Esophagus (tissue), 2 donors: ENCODE measurements around the gene DLEC1. TPM values are rescaled to one million over a fixed set of nuclear protein-coding genes. Genes with fewer than 3 reads are reported as not detected.

Source experiments
- H3K27ac ChIP-seq, 2 donors: one replicate each; pipeline ENCODE4 v1.5.1; 2013; ENCODE audit warnings: low read depth in 2 of 2, mild to moderate bottlenecking in 2 of 2, inconsistent platforms in 1 of 2, low read length in 1 of 2, moderate library complexity in 1 of 2
- H3K27me3 ChIP-seq, 2 donors: one replicate each; pipeline ENCODE4 v1.6.1; 2013; ENCODE audit warnings: low read length in 2 of 2, control low read depth in 1 of 2, mild to moderate bottlenecking in 1 of 2; ENCODE audit not compliant: insufficient read depth in 2 of 2, control insufficient read depth in 1 of 2
- H3K36me3 ChIP-seq, 2 donors: one replicate each; pipeline ENCODE4 v1.6.1; 2013; ENCODE audit warnings: low read length in 1 of 2; ENCODE audit not compliant: control insufficient read depth in 2 of 2, insufficient read depth in 2 of 2
- H3K4me1 ChIP-seq, 2 donors: one replicate each; pipeline ENCODE4 v1.6.1; 2013; ENCODE audit warnings: low read length in 1 of 2; ENCODE audit not compliant: control insufficient read depth in 2 of 2, insufficient read depth in 2 of 2
- H3K4me3 ChIP-seq, 2 donors: one replicate each; pipeline ENCODE4 v1.5.1; 2013; ENCODE audit warnings: low read length in 2 of 2, mild to moderate bottlenecking in 2 of 2, low read depth in 1 of 2, moderate library complexity in 1 of 2
- H3K9me3 ChIP-seq, 2 donors: one replicate each; pipeline ENCODE4 v1.6.1; 2013; ENCODE audit warnings: mild to moderate bottlenecking in 2 of 2, low read depth in 1 of 2, low read length in 1 of 2, moderate library complexity in 1 of 2; ENCODE audit not compliant: control insufficient read depth in 2 of 2, insufficient read depth in 1 of 2
- WGBS, 2 donors: extraction: QIAGEN DNeasy Blood & Tissue Kit; methylation state at CpG; one replicate each; pipeline ENCODE4 v1.1.7; 2013; 5-methylcytosine and 5-hydroxymethylcytosine counted together
- polyA plus RNA-seq, 2 donors: library from polyadenylated mRNA; stranded (reverse); fragments of 200-250 nt; gene quantifications; one replicate each; pipeline ENCODE4 v1.2.3, GENCODE V29; 2013
- donor health status: healthy with polysubstance abuse.
- donor health status: Bipolar disorder and iron deficiency.

The DLEC1 gene
- polyA plus RNA-seq, 2 donors, result 0.16 to 0.39 TPM

GRCh38 chr3:38016410-38016809 is 22.6 kb upstream of the DLEC1 start:
- Histone ChIP-seq H3K36me3 (peaks cover 19 to 40% of the 10 kb centered on the region in 2 donors), H3K9me3 (peaks cover 0 to 10% of the 10 kb centered on the region in 2 donors), H3K27me3 (no peaks in the 10 kb centered on the region), H3K4me1 (no peaks in the 10 kb centered on the region), H3K27ac (no peak overlapping the region), H3K4me3 (no peak overlapping the region)
- 99% methylated on average over 13 of the region's 13 CpGs for WGBS, 2 donors

GRCh38 chr3:38016847-38017444 is 22.1 kb upstream of the DLEC1 start:
- H3K36me3 ChIP-seq, result peaks cover 19 to 40% of the 10 kb centered on the region in 2 donors
- no peak overlapping the region for H3K27ac ChIP-seq
- peaks cover 0 to 10% of the 10 kb centered on the region in 2 donors for H3K9me3 ChIP-seq
- H3K4me1 ChIP-seq, result no peaks in the 10 kb centered on the region
- no peak overlapping the region for H3K4me3 ChIP-seq
- WGBS, 2 donors, result 78 to 81% methylated on average over 6 of the region's 6 CpGs
- no peaks in the 10 kb centered on the region for H3K27me3 ChIP-seq

GRCh38 chr3:38017445-38018295 is 21.3 kb upstream of the DLEC1 start:
- peaks cover 0 to 10% of the 10 kb centered on the region in 2 donors for H3K9me3 ChIP-seq
- WGBS, 2 donors, result 89 to 91% methylated on average over 9 of the region's 9 CpGs
- H3K4me3 ChIP-seq, result no peak overlapping the region
- no peaks in the 10 kb centered on the region for H3K4me1 ChIP-seq
- H3K27me3 ChIP-seq, result no peaks in the 10 kb centered on the region
- H3K27ac ChIP-seq, result no peak overlapping the region
- peaks cover 19 to 40% of the 10 kb centered on the region in 2 donors for H3K36me3 ChIP-seq

GRCh38 chr3:38018296-38019266 is 20.4 kb upstream of the DLEC1 start:
- H3K4me3 ChIP-seq, result no peak overlapping the region
- peaks cover 0 to under 1% of the 10 kb centered on the region in 2 donors for H3K4me1 ChIP-seq
- peaks cover 0 to 10% of the 10 kb centered on the region in 2 donors for H3K9me3 ChIP-seq
- peaks cover 19 to 40% of the 10 kb centered on the region in 2 donors for H3K36me3 ChIP-seq
- no peaks in the 10 kb centered on the region for H3K27me3 ChIP-seq
- H3K27ac ChIP-seq, result no peak overlapping the region
- 90% methylated on average over 13 of the region's 13 CpGs for WGBS, 2 donors

- Histone ChIP-seq H3K36me3 (peaks cover 19 to 40% of the 10 kb centered on the region in 2 donors), H3K27ac (no peak overlapping the region), H3K27me3 (no peaks in the 10 kb centered on the region), H3K4me3 (no peak overlapping the region), H3K4me1 (peaks cover 0 to 7% of the 10 kb centered on the region in 2 donors), H3K9me3 (peaks cover 0 to 10% of the 10 kb centered on the region in 2 donors)
- WGBS, 2 donors, result 81 to 91% methylated on average over 10 of the region's 10 CpGs
These were observed 19.2 kb upstream of the DLEC1 start for GRCh38 chr3:38019658-38020341.

GRCh38 chr3:38020342-38020726 is 18.7 kb upstream of the DLEC1 start:
- H3K36me3 ChIP-seq, result peaks cover 16 to 36% of the 10 kb centered on the region in 2 donors
- H3K27ac ChIP-seq, result no peak overlapping the region
- H3K4me3 ChIP-seq, result no peak overlapping the region
- 73 to 80% methylated on average over 3 of the region's 3 CpGs for WGBS, 2 donors
- peaks cover 0 to 7% of the 10 kb centered on the region in 2 donors for H3K4me1 ChIP-seq
- H3K9me3 ChIP-seq, result peaks cover 0 to 10% of the 10 kb centered on the region in 2 donors
- no peaks in the 10 kb centered on the region for H3K27me3 ChIP-seq

- Histone ChIP-seq H3K27ac (no peak overlapping the region), H3K9me3 (peaks cover 0 to 5% of the 10 kb centered on the region in 2 donors), H3K4me3 (no peak overlapping the region), H3K27me3 (no peaks in the 10 kb centered on the region), H3K36me3 (peaks cover 9 to 29% of the 10 kb centered on the region in 2 donors), H3K4me1 (peaks cover 0 to 7% of the 10 kb centered on the region in 2 donors)
- WGBS, 2 donors, result 92 to 95% methylated on average over 4 of the region's 4 CpGs
These were observed 17.8 kb upstream of the DLEC1 start for GRCh38 chr3:38021196-38021595.

GRCh38 chr3:38022301-38022700 is 16.7 kb upstream of the DLEC1 start:
- no peaks in the 10 kb centered on the region for H3K9me3 ChIP-seq
- H3K36me3 ChIP-seq, result peaks cover 8 to 20% of the 10 kb centered on the region in 2 donors
- H3K27me3 ChIP-seq, result no peaks in the 10 kb centered on the region
- peak overlapping the region in 1 of 2 donors; percentile 1 for H3K27ac ChIP-seq
- WGBS, 2 donors, result 67 to 68% methylated on average over 3 of the region's 3 CpGs
- H3K4me1 ChIP-seq, result peaks cover 0 to 7% of the 10 kb centered on the region in 2 donors
- no peak overlapping the region for H3K4me3 ChIP-seq
